GM12875 (cell line): ENCODE measurements around the gene ZNF521.

Experiments
- H3K4me3 ChIP-seq: one replicate; pipeline ENCODE4 v1.5.1; 2011; ENCODE audit warnings: low read depth, low read length, control low read depth
- CTCF ChIP-seq: IDR thresholded peaks from 2 replicates; pipeline ENCODE4 v1.5.1; 2011; ENCODE audit warnings: low read depth, mild to moderate bottlenecking, control low read depth, inconsistent platforms, low read length, moderate library complexity, borderline replicate concordance; ENCODE audit not compliant: insufficient read depth

Gene ZNF521

GRCh38 chr18:25230658-25231326 lies 121.2 kb downstream of the ZNF521 start:
- no peak for TF ChIP-seq CTCF

GRCh38 chr18:25229920-25230319 lies 122.0 kb downstream of the ZNF521 start:
- H3K4me3 ChIP-seq: no peak overlapping the region
- TF ChIP-seq CTCF: no peak

More at GRCh38 chr18:25230658-25231326, 121.2 kb downstream of the ZNF521 start:
- H3K4me3 ChIP-seq: no peak overlapping the region

- no peak for TF ChIP-seq CTCF
- no peak overlapping the region for H3K4me3 ChIP-seq
Measured at GRCh38 chr18:25229081-25229480, 122.9 kb downstream of the ZNF521 start.

GRCh38 chr18:25228410-25228809 lies 123.6 kb downstream of the ZNF521 start:
- TF ChIP-seq CTCF: no peak
- no peak overlapping the region for H3K4me3 ChIP-seq

GRCh38 chr18:25225151-25225550 lies 126.8 kb downstream of the ZNF521 start:
- H3K4me3 ChIP-seq: no peak overlapping the region
- no peak for TF ChIP-seq CTCF

- no peak overlapping the region for H3K4me3 ChIP-seq
- TF ChIP-seq CTCF: no peak
Measured at GRCh38 chr18:25223899-25224886, 127.8 kb downstream of the ZNF521 start.
